NCI-H2171 (cell line): ENCODE measurements around the gene UQCC2.

Experiments used
- DNase-seq: peaks from one replicate; lab custom pipeline; 2025; lab: John Stamatoyannopoulos, UW

UQCC2 gene

DNA sequence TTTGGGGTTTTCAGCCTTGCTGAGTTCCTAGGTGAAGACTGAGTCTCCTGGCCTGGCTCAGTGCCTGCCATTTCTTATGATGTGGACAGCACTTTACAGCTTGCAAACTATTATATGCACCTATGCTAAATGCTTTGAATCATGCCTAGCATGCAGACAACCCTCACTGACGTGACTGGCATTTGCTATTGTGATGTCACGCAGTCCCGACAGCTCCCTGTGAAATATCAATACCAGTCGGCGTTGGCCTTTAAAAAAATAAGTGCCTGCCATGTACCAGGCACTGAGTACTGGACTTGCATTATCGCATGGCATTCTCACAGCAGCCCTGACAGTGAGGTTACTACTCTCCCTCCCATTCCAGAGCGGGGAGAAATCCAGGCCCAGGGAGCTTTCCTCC is 35.5 kb downstream of the UQCC2 start:
- no peak for DNase-seq

DNA sequence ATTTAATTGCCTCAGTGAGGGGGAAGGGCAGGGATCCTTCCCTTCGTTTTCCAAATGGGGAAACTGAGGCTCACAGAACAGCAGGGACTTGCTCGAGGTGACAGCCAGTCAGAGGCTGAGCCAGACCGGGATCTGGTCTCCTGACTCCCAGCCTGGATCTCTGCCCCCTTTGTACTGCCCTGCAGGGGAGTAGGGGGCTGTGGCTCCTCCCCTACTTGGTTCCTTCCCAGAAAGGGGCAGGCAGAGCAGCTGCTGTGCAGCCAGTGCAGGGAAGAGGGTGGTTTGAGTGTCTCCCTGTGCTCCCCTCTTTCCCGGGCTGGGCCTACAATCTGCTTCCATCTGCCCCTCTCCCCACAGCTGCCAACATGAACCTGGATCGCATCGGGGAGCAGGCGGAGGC is 37.6 kb downstream of the UQCC2 start:
- DNase-seq, result no peak

DNA sequence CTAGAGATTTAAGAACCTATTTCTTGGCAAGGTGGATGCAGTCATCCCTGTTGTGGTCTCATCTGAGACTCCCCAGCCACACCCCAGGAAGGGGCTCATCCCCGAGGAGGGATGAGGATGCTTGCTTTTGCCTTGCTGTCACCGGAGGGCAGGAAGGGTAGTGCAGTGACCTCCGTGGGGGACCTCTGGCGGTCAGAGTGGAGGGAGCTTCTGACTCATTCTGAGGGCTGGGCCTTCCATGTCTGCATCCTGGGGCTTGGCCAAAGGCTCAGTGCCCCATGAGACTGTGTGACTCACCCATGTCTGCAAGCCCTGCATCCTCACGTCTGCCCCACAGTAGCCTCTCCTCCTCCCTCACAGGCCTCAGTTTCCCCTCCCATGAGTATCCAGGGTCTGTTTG is 38.7 kb downstream of the UQCC2 start:
- DNase-seq, result no peak

DNA sequence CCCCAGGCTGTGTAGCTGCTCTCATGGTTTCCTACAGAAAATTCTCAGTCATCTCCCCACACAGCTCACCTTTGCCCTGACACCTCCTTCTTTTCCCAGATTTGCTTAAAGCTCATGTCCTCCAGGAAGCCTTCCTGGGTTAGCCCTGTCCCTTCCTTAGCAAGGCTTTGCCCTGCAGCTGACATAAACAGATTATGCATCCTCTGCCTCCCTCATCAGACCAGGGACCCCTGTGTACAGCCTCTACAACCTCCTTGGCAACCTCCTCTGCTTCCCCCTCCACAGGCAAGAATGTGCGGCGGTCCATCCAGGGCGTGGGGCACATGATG is 39.8 kb downstream of the UQCC2 start:
- DNase-seq, result no peak

DNA sequence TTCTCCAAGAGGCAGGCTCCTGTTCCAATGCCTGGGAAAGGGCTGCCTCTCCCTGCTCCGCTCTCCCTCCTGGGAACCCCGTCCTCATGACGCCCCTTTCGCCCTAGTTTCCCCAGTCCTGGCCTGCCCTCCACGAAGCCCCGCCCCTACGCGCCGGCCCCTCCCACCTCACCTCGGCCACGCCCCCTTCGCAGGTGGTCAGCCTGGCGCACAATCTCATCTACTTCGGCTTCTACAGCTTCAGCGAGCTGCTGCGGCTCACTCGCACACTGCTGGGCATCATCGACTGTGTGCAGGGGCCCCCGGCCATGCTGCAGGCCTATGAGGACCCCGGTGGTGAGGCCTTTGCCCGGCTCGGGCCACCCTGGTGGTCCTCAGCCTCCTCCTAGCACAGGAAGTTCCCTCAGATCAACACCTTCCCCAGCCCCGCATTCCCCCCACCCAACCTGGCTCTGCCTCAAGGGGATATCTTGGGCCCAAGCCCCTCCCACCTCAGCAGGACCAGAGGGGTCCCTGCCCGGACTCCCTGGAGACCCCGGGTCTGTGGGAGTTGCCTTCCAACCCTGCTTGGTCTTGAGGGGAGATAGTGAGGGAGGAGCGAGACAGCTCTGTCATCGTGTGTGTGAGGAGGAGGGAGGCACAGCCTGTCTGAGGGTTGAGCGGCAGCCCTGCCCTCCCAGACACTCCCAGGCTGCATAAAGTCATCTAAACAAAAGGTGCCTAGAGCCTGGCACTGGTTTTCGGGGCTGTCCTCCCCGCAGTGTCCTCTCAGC is 40.3 kb downstream of the UQCC2 start:
- no peak for DNase-seq

DNA sequence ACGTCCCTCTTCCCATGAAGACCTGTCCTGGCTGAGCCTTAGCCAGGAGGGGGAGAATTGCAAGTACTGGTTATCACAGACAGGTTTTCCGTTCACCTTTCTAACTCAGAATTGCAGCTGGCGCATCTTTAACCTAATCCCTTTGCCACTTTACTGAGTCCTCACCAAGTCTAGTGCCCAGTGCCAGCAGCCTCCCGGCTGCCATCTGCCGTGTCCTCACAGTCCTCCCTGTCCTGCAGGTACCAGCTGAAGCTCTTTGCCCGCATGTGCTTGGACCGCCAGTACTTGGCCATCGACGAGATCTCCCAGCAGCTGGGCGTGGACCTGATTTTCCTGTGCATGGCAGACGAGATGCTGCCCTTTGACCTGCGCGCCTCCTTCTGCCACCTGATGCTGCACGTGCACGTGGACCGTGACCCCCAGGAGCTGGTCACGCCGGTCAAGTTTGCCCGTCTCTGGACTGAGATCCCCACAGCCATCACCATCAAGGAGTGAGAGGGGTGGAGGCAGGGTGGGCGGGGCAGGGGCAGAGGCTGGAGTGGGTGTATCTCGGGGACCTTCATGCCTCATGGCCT is 41.3 kb downstream of the UQCC2 start:
- DNase-seq, result no peak

DNA sequence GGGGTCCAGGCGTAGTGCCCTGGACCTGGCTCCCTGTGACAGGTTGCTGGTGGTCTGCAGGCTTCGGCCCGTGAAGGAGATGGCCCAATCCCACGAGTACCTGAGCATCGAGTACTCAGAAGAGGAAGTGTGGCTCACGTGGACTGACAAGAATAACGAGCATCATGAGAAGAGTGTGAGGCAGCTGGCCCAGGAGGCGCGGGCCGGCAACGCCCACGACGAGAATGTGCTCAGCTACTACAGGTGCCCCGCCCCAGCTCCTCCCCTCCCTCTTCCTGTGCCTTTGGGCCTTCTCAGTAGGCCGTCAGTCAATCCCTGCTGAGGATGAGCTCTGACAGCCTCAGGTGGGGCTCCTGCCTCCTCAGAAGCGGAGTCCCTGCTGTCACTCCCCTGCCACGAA is 42.6 kb downstream of the UQCC2 start:
- DNase-seq, result no peak

DNA sequence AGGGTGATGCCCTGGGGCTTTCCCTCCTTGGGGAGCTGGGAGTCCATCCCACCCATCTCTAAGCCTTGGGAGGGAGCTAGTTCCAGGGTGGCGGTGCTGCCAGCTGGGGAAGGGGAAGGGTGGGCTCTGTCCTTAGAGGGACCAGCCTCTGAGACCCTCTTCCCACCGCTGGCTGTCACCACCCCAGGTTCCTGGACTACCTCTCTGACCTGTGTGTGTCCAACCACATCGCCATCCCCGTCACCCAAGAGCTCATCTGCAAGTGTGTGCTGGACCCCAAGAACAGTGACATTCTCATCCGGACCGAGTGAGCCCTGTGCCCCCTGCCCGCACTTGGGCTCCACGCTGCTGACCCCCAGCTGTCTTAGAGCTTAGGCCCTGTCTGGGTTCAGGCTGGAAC is 43.2 kb downstream of the UQCC2 start:
- no peak for DNase-seq

DNA sequence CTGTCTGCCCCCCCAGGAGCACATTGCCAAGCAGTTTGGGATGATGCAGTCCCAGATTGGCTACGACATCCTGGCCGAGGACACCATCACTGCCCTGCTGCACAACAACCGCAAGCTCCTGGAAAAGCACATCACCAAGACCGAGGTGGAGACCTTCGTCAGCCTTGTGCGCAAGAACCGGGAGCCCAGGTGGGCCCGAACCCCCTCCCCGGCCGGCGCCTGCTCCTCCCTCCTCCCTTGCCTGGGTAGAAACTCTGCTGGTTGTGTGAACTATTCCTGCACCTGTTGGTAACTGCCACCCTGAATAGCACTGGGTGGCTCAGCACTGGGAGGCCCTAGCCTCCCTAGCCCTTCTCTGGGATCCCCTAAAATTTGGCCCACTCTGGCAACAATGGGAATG is 43.7 kb downstream of the UQCC2 start:
- no peak for DNase-seq

DNA sequence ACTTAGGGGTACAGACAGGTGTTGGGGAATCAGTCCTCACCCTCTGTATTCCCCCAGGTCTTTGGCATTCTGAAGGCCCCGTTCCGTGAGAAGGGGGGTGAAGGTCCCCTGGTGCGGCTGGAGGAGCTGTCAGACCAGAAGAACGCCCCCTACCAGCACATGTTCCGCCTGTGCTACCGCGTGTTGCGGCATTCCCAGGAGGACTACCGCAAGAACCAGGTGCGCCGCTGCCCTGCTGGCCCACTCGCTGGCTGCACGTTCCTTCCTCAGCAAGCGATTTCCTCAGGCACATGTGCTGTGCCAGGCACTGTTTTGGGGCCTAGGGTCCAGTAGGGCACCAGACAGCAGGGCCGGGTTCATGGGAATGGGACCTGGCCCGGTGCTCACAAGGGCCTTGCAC is 44.4 kb downstream of the UQCC2 start:
- DNase-seq, result no peak

DNA sequence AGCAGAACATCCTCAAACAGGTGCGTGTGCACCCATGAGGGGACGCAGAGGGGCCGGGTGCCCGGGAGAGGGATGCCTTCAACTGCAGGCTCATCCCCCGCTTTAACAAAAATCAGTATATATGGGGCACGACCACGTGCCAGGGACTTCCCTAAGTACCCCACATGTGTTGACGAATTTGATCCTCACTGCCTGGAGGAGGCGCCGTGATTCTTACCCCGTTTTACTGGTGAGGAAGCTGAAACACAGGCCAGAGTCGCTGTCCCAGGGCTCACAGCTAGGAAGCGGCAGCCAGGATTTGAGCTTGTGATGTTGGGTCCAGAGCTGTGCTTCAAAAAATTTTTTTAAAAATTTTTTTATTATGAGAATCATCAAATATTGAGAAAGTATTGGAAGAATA is 45.5 kb downstream of the UQCC2 start:
- DNase-seq, result no peak

DNA sequence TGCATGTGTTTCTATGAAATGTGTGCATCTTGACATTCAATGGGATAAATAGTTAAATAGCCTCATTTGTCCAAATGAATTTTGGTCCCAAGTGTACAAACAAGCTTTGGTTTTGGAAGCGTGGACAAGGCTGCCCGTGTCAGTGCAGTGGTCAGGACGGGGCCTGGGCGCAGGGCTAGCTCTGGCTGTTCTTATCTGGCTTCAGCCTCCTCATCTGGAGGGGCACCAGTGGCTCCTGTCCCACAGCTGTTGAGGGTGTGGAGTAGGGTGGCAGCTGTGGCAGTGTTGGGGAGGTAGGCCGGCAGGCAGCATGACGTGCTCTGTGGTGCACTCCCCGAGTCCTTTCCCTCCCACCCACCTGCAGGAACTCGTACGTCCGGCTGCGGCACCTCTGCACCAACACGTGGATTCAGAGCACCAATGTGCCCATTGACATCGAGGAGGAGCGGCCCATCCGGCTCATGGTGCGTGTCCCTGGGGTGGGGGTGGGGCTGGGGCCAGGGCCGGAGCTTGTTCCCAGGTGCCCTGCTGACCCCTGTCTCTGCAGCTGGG is 46.9 kb downstream of the UQCC2 start:
- DNase-seq, result no peak

DNA sequence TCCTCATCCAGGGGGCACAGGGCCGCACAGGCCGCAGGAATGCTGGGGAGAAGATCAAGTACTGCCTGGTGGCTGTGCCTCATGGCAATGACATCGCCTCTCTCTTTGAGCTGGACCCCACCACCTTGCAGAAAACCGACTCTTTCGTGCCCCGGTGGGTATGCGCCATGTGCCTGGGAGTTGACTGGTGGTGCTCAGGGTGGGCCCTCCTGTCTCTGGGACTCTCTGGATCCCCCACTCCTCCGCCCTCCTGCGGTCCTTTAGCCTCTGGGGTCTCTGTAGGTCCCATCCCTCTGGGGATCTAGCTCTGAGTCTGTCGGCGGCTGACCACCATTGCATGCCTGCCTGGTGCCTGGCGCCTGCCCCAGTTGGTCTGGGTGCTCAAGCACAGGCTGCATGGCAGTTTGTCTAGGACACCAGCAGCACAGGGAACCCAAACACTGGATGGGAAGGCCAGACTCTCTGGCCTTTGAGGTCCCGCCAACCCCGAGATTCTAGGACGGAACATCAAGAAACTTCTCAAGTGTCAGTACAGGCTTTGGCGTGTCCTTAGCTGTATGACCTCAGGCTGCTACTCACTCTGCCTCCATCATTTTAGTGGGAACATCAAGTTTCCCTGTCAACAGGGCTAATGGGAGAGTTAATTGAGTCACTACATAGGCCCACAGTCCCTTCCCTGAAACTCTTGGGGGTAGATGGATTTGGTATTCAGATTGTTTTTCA is 47.6 kb downstream of the UQCC2 start:
- DNase-seq, result no peak

DNA sequence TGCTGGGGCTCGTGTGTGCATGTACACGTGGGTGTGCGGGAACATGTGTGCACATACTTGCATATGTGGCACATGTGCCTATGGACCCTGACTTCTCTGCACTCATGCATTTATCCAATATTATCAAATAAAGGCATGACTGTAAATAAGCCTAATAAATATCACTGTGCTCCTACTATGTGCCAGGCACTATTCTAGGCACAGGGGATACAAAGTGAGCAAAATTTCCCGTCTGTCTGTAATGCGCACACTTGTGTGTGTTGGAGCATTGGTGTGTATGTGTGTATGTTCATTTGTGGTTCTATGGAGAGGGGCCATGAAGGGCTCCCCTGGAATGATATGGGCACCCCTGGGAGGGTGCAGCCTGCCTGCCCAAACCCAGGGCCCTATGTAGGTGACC is 48.5 kb downstream of the UQCC2 start:
- no peak for DNase-seq

DNA sequence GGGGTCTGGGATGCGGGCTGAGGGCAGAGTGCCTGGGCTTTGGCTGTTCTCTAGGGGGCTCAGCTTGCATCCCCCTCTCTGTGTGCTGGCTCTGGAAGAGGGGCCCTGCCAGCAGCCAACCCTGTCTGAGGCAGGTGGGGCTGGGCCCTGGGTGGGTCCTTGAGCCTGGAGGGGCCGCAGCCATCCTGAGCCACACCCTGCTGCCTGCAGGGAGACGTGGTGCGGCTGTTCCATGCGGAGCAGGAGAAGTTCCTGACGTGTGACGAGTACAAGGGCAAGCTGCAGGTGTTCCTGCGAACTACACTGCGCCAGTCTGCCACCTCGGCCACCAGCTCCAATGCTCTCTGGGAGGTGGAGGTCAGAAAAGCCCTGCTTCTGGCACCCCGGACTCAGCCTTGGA is 49.2 kb downstream of the UQCC2 start:
- no peak for DNase-seq

DNA sequence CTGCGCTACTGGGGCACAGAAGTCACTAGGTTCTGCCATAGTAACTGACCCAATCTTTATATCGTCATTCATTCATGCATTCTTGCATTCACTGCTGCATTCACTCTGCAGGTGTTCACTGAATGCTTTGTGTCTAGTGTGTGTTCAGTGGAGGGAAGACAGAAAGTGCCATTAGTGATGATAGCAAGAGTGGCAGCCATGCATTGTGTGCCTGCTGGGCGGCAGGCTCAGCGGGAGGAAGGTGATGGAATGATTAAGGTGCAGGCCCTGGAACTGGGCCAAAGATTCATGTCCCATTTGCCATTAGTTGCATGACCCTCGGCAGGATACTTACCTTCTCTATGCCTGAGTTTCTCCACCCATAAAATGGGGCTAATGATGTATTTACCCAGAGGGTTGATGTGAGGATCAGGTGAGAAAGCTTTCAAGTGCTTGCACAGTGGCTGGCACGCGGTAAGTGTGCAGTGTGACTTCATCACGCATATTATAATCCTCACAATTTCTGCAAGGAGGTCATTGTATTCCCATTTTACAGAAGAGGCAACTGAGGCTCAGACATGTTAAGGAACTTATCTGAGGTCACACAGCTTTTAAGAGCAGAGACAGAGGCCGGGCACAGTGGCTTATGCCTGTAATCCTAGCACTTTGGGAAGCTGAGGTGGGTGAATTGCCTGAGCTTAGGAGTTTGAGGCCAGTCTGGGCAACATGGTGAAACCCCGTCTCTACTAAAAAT is 50.2 kb downstream of the UQCC2 start:
- no peak for DNase-seq

DNA sequence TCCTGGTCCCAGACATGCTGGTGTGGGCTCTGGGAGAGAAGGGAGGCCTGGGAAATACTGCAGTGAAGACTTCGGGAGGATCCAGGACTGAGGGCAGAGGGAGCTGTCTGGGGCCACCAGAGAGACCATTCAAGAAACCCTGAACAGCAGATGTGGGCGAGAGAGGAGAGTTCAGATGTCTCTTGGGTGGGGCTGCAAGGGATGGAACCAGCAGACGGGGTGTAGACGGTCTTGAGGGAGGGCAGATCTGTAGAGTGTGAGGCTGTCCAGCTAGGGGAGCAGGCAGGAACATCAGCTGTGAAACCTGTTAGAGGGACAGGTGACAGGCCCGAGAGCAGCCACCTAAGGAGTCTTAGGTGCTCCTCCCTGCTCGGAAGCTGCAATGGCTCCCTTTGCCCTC is 51.5 kb downstream of the UQCC2 start:
- no peak for DNase-seq

DNA sequence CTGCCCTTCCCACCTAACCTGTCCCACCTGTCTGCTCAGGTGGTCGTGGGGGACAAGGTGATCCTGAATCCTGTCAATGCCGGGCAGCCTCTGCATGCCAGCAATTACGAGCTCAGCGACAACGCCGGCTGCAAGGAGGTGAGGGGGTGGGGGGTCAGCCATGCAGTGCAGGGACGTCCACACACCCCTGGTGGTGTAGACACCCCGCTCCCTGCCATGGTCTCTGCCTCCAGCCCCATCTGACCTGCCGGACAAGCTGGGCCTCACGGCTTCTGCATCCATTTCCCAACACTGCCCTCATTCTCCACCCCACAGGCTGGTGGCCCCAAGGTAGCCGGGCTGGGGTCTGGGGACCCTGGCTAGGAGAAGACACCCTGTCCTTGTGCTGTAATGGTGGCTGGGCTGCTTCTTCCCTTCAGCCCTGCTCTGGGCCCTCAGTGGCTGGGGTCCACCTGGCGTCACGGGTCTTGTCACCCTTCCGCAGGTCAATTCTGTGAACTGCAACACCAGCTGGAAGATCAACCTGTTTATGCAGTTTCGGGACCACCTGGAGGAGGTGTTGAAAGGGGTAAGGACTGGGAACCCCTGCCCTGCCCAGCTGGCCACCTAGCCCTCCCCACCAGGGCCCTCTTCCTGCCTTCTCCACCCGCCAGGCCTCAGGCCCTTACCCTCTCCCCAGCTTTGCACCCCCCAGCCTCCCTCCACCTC is 52.4 kb downstream of the UQCC2 start:
- DNase-seq, result no peak

DNA sequence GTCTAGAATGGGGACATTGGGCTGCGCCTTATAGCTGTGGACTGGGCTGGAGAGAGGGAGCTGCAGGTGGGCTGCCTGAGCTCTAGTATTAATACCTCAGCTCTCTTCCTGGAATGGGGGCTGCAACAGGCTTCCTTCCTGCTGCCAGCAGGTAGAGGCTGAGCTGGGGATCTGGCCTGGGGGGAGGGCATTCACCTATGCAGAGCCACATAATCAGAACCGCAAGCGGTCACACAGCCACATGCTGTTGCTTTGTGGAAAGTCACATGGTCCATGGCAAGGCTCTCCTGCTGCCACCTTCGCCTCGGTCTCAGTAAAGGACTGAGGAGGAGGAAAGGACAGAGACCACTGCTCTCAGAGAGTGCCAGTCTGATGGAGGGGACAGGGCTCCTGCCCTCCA is 54.7 kb downstream of the UQCC2 start:
- no peak for DNase-seq

DNA sequence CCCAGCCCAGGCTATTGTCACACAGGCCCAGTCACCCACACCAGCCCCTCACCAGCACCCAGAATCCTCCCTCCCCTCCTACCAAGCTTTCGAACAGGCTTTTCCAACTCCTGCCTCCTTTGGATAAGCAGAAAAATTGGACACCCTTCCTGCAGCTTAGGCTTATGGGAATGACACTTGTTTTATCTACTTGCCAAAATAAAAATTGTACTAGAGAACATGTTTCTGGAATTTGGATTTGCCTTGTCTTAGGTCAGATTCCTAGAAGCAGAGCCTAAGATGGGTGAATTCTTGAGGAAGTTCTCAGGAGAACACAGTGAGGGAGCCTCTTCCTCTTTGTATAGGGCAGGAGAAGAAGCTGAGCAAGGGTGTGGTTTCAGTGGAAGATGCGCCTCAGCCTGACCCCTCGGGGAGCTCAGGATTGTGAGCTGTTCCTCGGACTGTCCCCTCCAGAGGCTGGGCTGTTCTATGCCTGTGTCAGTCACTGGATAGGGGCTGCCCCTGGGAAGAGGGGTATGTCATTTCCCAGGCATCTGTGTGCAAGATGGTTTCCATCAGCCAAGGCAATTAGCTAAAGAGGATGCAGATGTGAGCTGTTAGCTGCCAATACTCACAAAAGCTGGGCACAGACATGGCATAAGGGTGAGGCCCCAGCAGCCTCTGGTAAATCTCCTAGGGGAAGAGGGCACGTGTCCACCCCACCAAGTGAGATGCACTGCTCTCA is 56.5 kb downstream of the UQCC2 start:
- DNase-seq, result no peak

DNA sequence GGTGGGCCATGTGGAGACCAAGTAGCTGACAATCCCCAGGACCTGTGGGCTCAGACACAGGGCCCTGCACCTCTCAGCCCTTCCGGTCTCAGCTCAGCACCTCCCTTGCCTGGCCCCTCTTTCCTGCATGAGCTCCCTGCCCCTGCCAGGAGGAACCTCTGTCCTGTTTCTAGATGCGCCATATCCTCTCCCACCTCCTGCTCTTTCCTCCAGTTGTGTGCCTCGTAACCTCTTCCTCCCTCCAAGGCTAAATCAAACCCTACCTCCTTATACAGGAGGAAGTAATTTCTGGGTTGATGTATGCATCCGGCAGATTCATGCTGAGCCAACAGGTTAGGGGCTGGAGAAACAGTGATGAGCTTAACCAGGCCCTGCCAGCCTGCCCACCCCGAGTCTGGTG is 59.5 kb downstream of the UQCC2 start:
- no peak for DNase-seq
